Measurements from ENCODE around the gene FGD6.

DNA sequence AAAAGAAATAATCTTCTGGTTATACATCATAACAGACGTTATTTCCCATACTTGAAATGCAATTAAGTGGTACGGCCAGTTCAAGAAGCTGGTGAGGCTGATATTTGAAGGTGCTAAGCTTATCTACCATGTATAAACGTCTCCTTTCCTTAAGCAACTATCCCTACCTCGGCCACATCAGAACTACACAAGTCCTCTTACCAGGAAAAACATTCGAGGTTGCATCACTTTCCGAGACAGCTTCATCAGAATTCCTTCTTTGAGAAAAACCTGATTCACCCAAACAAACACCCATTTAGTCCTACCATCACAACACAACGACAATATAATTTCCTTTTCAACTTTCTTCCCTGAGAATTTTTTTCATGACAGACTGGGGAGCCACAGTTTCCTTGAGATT lies 109.9 kb downstream of the FGD6 start:
- TF ChIP-seq POLR2AphosphoS5 (IDR thresholded peaks at IDR 0.05) (no peak), POLR2A (IDR thresholded peaks at IDR 0.05) (no peak), EP300 (IDR thresholded peaks at IDR 0.05) (no peak)
- TF ChIP-seq, protein P1, sequence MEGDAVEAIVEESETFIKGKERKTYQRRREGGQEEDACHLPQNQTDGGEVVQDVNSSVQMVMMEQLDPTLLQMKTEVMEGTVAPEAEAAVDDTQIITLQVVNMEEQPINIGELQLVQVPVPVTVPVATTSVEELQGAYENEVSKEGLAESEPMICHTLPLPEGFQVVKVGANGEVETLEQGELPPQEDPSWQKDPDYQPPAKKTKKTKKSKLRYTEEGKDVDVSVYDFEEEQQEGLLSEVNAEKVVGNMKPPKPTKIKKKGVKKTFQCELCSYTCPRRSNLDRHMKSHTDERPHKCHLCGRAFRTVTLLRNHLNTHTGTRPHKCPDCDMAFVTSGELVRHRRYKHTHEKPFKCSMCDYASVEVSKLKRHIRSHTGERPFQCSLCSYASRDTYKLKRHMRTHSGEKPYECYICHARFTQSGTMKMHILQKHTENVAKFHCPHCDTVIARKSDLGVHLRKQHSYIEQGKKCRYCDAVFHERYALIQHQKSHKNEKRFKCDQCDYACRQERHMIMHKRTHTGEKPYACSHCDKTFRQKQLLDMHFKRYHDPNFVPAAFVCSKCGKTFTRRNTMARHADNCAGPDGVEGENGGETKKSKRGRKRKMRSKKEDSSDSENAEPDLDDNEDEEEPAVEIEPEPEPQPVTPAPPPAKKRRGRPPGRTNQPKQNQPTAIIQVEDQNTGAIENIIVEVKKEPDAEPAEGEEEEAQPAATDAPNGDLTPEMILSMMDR (IDR thresholded peaks at IDR 0.05): no peak

All from gastroesophageal sphincter (tissue), 3 donors.